Measurements from ENCODE around the gene CLSTN1. TPM values are rescaled to one million over a fixed set of nuclear protein-coding genes. Genes with fewer than 3 reads are reported as not detected.

CLSTN1 gene
- total RNA-seq, 1 experiment from 2014 or later = 143 TPM

DNA sequence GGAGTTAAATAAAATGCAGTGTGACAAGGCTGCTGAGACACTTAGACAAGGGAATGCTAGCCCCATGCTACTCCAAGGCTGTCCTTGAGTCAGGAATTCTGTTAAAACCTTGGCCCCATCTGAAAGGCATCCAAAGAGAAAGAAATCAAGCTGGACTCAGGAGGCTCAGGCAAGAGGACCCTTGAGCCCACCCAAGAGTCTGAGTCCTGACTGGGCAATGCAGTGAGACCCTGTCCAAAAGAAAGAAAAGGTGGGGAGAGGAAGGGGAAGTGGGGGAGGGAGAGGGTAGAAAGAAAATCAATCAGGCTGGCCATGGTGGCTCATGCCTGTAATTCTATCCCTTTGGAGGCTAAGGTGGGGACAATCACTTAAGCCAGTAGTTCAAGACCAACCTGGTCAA is 26.7 kb downstream of the CLSTN1 start:
- Histone ChIP-seq H3K36me3 (ENCODE audit: control insufficient read depth, insufficient read depth, low read length) (no peaks in the 10 kb centered on the region), H3K27ac (ENCODE audit: low read length) (no peak overlapping the region), H3K27me3 (ENCODE audit: control insufficient read depth, insufficient read depth, low read length) (no peaks in the 10 kb centered on the region), H3K4me1 (ENCODE audit: control insufficient read depth, insufficient read depth, low read length) (peaks cover 6% of the 10 kb centered on the region), H3K9me3 (ENCODE audit: control insufficient read depth, insufficient read depth, low read depth, low read length) (no peaks in the 10 kb centered on the region), H3K4me3 (ENCODE audit: low read depth in 2 of 2, low read length in 2 of 2) (no peak overlapping the region)
- TF ChIP-seq, protein P1, sequence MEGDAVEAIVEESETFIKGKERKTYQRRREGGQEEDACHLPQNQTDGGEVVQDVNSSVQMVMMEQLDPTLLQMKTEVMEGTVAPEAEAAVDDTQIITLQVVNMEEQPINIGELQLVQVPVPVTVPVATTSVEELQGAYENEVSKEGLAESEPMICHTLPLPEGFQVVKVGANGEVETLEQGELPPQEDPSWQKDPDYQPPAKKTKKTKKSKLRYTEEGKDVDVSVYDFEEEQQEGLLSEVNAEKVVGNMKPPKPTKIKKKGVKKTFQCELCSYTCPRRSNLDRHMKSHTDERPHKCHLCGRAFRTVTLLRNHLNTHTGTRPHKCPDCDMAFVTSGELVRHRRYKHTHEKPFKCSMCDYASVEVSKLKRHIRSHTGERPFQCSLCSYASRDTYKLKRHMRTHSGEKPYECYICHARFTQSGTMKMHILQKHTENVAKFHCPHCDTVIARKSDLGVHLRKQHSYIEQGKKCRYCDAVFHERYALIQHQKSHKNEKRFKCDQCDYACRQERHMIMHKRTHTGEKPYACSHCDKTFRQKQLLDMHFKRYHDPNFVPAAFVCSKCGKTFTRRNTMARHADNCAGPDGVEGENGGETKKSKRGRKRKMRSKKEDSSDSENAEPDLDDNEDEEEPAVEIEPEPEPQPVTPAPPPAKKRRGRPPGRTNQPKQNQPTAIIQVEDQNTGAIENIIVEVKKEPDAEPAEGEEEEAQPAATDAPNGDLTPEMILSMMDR (IDR thresholded peaks at IDR 0.05) = no peak
- TF ChIP-seq, protein P2, sequence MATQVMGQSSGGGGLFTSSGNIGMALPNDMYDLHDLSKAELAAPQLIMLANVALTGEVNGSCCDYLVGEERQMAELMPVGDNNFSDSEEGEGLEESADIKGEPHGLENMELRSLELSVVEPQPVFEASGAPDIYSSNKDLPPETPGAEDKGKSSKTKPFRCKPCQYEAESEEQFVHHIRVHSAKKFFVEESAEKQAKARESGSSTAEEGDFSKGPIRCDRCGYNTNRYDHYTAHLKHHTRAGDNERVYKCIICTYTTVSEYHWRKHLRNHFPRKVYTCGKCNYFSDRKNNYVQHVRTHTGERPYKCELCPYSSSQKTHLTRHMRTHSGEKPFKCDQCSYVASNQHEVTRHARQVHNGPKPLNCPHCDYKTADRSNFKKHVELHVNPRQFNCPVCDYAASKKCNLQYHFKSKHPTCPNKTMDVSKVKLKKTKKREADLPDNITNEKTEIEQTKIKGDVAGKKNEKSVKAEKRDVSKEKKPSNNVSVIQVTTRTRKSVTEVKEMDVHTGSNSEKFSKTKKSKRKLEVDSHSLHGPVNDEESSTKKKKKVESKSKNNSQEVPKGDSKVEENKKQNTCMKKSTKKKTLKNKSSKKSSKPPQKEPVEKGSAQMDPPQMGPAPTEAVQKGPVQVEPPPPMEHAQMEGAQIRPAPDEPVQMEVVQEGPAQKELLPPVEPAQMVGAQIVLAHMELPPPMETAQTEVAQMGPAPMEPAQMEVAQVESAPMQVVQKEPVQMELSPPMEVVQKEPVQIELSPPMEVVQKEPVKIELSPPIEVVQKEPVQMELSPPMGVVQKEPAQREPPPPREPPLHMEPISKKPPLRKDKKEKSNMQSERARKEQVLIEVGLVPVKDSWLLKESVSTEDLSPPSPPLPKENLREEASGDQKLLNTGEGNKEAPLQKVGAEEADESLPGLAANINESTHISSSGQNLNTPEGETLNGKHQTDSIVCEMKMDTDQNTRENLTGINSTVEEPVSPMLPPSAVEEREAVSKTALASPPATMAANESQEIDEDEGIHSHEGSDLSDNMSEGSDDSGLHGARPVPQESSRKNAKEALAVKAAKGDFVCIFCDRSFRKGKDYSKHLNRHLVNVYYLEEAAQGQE (IDR thresholded peaks at IDR 0.05; ENCODE audit: insufficient read depth in 1 of 2, low read depth in 2 of 2, low read length in 1 of 2) = no peak
- TF ChIP-seq SIN3A (IDR thresholded peaks at IDR 0.05; ENCODE audit: borderline replicate concordance, insufficient read depth, low read depth, low read length) (no peak), POLR2AphosphoS5 (IDR thresholded peaks at IDR 0.05; ENCODE audit: low read depth, low read length) (no peak), TCF7L2 (IDR thresholded peaks at IDR 0.05; ENCODE audit: low read depth, low read length) (no peak)
- no peak for DNase-seq (ENCODE audit: low read depth, low spot score)
- intact Hi-C loops (cut with micrococcal nuclease; ENCODE audit: unreplicated experiment) (no loop called here), in situ Hi-C loops (cut with HindIII; ENCODE audit: low pct_unique_long_range_greater_than_20kb, low sequenced_read_pairs) (no loop called here)
- ChIA-PET POLR2A (no interaction called here), CTCF (interaction anchor here (0.6 kb wide), 1 partner anchor 180 kb away, joined by 4 read pairs; no protein-coding TSS in a partner anchor)
- BruUV-seq (replicated peaks) = no TSS peak
- no peak for ATAC-seq

DNA sequence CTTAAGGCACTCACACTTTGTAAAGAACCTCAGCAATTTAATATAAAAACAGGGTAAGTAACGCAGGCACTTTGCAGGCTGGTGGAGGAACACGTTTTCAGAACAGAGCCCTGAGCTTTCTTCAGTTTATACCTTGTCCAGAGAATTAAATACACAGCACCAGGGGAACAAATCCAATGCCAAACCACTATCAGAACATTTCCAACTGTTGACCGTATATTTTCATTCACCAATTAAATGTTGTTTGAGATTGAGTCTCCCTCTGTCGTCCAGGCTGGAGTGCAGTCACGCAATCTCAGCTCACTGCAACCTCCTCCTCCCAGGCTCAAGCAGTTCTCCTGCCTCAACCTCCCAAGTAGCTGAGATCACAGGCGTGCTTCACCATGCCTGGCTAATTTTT is 29.7 kb downstream of the CLSTN1 start:
- in situ Hi-C loops (cut with HindIII; ENCODE audit: low pct_unique_long_range_greater_than_20kb, low sequenced_read_pairs) = no loop called here

More for the DNA sequence above, 29.7 kb downstream of the CLSTN1 start:
- TF ChIP-seq TCF7L2 (IDR thresholded peaks at IDR 0.05; ENCODE audit: low read depth, low read length) (no peak), SIN3A (IDR thresholded peaks at IDR 0.05; ENCODE audit: borderline replicate concordance, insufficient read depth, low read depth, low read length) (no peak), POLR2AphosphoS5 (IDR thresholded peaks at IDR 0.05; ENCODE audit: low read depth, low read length) (no peak)
- TF ChIP-seq, protein P2 (IDR thresholded peaks at IDR 0.05; ENCODE audit: insufficient read depth in 1 of 2, low read depth in 2 of 2, low read length in 1 of 2) = no peak
- TF ChIP-seq, protein P1 (IDR thresholded peaks at IDR 0.05) = no peak
- peaks cover 6% of the 10 kb centered on the region for H3K4me1 ChIP-seq (ENCODE audit: control insufficient read depth, insufficient read depth, low read length)
- intact Hi-C loops (cut with micrococcal nuclease; ENCODE audit: unreplicated experiment) = no loop called here
- ATAC-seq (no peak), DNase-seq (ENCODE audit: low read depth, low spot score) (no peak)
- BruUV-seq (replicated peaks) = no TSS peak
- H3K27me3 ChIP-seq (ENCODE audit: control insufficient read depth, insufficient read depth, low read length) = no peaks in the 10 kb centered on the region
- H3K9me3 ChIP-seq (ENCODE audit: control insufficient read depth, insufficient read depth, low read depth, low read length) = no peaks in the 10 kb centered on the region
- H3K4me3 ChIP-seq (ENCODE audit: low read depth in 2 of 2, low read length in 2 of 2) = no peak overlapping the region
- ChIA-PET POLR2A (no interaction called here), CTCF (no interaction called here)
- no peak overlapping the region for H3K27ac ChIP-seq (ENCODE audit: low read length)
- H3K36me3 ChIP-seq (ENCODE audit: control insufficient read depth, insufficient read depth, low read length) = no peaks in the 10 kb centered on the region
